ENCODE data around the gene NMBR. TPM values are rescaled to one million over a fixed set of nuclear protein-coding genes. Genes with fewer than 3 reads are reported as not detected.
A peak's percentile ranks its signal among the peaks of the same experiment; 100 is the strongest.
"Not testable (repeated sequence)": the region's sequence is repeated elsewhere in the genome, so short reads cannot be mapped to it uniquely, and the experiment has no call there.

Gene NMBR
- total and polyA plus RNA-seq, 5 donors from 2014 or later = not detected

DNA sequence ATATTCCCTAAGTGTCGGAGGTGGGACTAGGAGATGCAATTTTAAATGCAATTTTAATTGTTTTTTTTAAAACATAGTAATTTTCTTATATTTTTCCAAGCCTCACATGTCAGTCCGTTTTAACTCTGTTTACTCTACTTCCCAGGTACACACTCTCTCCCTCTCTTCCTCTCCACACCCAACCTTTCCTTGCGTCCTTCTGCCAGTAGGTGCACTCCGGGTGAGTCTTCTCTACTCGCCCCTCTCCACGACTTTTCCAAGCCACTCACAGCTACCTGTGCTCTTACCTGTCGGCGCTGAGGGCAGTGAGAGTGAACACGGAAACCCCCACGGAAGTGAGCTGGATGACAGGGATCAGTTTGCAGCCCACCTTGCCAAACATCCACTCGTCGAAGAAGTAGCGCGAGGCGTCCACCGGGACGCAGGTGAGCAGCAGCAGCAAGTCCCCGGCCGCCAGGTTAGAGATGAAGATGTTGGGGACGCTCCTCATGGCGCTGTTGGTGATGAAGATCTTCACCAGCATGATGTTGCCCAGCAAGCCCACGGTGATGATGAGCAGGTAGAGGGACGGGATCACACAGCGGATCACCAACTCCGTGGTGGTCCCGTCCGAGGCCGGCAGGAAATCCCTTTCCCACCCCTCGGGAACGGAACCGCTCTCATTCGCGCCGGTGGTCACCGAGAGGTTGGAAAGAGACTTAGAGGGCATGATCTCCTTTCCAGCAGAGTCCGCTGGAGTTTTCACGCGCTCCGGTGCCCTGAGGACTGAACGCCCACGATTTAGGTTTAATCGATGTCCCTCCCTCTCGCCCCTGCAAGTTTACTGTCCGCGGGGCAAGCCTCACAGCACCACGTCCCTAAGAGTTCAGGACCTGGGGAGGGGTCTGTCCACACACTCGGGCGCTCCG is 58.7 kb downstream of the NMBR start:
- ATAC-seq (ENCODE audit: low read depth in 2 of 2) (no peak), DNase-seq (no peak)
- H3K27ac Mint-ChIP-seq = no peak overlapping the region
- Histone ChIP-seq H3K4me3 (ENCODE audit: low read depth, low read length) (no peak overlapping the region), H3K27ac (ENCODE audit: insufficient read depth, low read length, poor library complexity, severe bottlenecking) (no peak overlapping the region), H3K36me3 (ENCODE audit: control insufficient read depth, insufficient read depth, low read length) (no peaks in the 10 kb centered on the region), H3K9me3 (ENCODE audit: control insufficient read depth in 2 of 2, low read length in 2 of 2) (no peaks in the 10 kb centered on the region), H3K4me1 (ENCODE audit: control insufficient read depth, insufficient read depth, low read length, poor library complexity, severe bottlenecking) (no peaks in the 10 kb centered on the region), H3K27me3 (ENCODE audit: control insufficient read depth, insufficient read depth, low read length) (peaks cover 12% of the 10 kb centered on the region)
- H3K9me3 Mint-ChIP-seq = peaks cover 0 to 3% (median 0%) of the 10 kb centered on the region in 7 donors
- peaks cover 0 to 6% (median 0%) of the 10 kb centered on the region in 4 donors for H3K4me1 Mint-ChIP-seq
- peak overlapping the region in 1 of 4 donors; percentile 35 for H3K4me3 Mint-ChIP-seq
- peaks cover 16% of the 10 kb centered on the region for H3K27me3 Mint-ChIP-seq
- no peaks in the 10 kb centered on the region for H3K36me3 Mint-ChIP-seq

DNA sequence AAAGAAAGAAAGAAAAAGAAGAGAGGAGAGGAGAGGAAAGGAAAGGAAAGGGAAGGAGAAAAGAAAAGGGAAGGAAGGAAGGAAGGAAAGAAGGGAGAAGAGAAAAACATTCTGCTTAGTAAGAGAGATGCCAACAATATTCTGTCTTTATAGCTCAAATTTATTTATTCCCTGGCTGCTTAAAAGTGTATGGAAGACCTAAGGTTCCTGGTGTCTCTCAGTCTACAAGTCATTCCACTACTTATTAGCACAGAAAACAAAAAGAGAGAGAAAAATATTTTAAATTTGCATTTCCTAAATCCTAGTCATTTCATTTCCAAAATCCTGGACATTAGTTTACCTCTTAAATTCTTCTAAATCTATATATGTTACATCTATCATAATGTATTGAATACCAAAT is 67.8 kb downstream of the NMBR start:
- no peak overlapping the region for H3K4me3 ChIP-seq (ENCODE audit: low read depth, low read length)
- no peak overlapping the region for H3K27ac ChIP-seq (ENCODE audit: insufficient read depth, low read length, poor library complexity, severe bottlenecking)
- no peak overlapping the region for H3K27ac Mint-ChIP-seq
- no peaks in the 10 kb centered on the region for H3K4me1 ChIP-seq (ENCODE audit: control insufficient read depth, insufficient read depth, low read length, poor library complexity, severe bottlenecking)
- H3K4me1 Mint-ChIP-seq = peaks cover 0 to 5% (median 2%) of the 10 kb centered on the region in 4 donors
- no peaks in the 10 kb centered on the region for H3K36me3 ChIP-seq (ENCODE audit: control insufficient read depth, insufficient read depth, low read length)
- H3K27me3 ChIP-seq (ENCODE audit: control insufficient read depth, insufficient read depth, low read length) = no peaks in the 10 kb centered on the region
- no peak overlapping the region for H3K4me3 Mint-ChIP-seq
- H3K36me3 Mint-ChIP-seq = no peaks in the 10 kb centered on the region
- ATAC-seq (ENCODE audit: low read depth in 2 of 2) (no peak), DNase-seq (no peak)
- H3K9me3 ChIP-seq (ENCODE audit: control insufficient read depth in 2 of 2, low read length in 2 of 2) = no peaks in the 10 kb centered on the region
- H3K9me3 Mint-ChIP-seq = peaks cover 0 to 3% (median 0%) of the 10 kb centered on the region in 7 donors
- no peaks in the 10 kb centered on the region for H3K27me3 Mint-ChIP-seq

GRCh38 chr6:142075516-142076101 is 71.3 kb downstream of the NMBR start:
- DNase-seq (peak in 1 of 3 donors; percentile 3), ATAC-seq (ENCODE audit: low read depth in 2 of 2) (no peak)
- no peak overlapping the region for H3K4me3 Mint-ChIP-seq
- Histone ChIP-seq H3K27me3 (ENCODE audit: control insufficient read depth, insufficient read depth, low read length) (no peaks in the 10 kb centered on the region), H3K36me3 (ENCODE audit: control insufficient read depth, insufficient read depth, low read length) (no peaks in the 10 kb centered on the region), H3K4me1 (ENCODE audit: control insufficient read depth, insufficient read depth, low read length, poor library complexity, severe bottlenecking) (no peaks in the 10 kb centered on the region), H3K9me3 (ENCODE audit: control insufficient read depth in 2 of 2, low read length in 2 of 2) (no peaks in the 10 kb centered on the region), H3K4me3 (ENCODE audit: low read depth, low read length) (peak overlapping the region; percentile 43), H3K27ac (ENCODE audit: insufficient read depth, low read length, poor library complexity, severe bottlenecking) (no peak overlapping the region)
- H3K27ac Mint-ChIP-seq = peak overlapping the region in 1 of 3 donors; percentile 78
- H3K9me3 Mint-ChIP-seq = peaks cover 0 to 9% (median 4%) of the 10 kb centered on the region in 7 donors
- H3K27me3 Mint-ChIP-seq = peaks cover 11% of the 10 kb centered on the region
- H3K4me1 Mint-ChIP-seq = peaks cover 0 to 5% (median 2%) of the 10 kb centered on the region in 4 donors
- no peaks in the 10 kb centered on the region for H3K36me3 Mint-ChIP-seq

DNA sequence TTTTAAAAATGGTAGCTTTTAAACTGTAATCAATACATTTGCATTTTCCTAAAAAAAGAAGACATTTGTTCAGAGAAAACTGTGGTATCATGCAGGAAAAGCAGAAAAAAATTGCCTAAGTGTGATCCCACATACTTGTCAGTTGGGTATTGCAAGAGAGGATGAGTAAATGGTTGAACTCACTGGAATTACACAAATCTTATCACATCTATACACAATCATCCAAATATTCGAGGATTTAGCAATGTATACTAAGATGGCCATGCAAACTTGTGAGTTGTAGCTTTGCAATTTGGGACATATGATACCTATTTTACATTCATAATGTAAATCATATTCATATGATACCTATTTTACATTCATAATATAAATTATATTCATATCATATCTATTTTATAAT is 72.4 kb downstream of the NMBR start:
- no peak overlapping the region for H3K27ac Mint-ChIP-seq
- no peak overlapping the region for H3K4me3 Mint-ChIP-seq
- peaks cover 0 to 5% (median 2%) of the 10 kb centered on the region in 4 donors for H3K4me1 Mint-ChIP-seq
- Histone ChIP-seq H3K4me3 (ENCODE audit: low read depth, low read length) (no peak overlapping the region), H3K9me3 (ENCODE audit: control insufficient read depth in 2 of 2, low read length in 2 of 2) (no peaks in the 10 kb centered on the region), H3K27ac (ENCODE audit: insufficient read depth, low read length, poor library complexity, severe bottlenecking) (no peak overlapping the region), H3K36me3 (ENCODE audit: control insufficient read depth, insufficient read depth, low read length) (no peaks in the 10 kb centered on the region), H3K4me1 (ENCODE audit: control insufficient read depth, insufficient read depth, low read length, poor library complexity, severe bottlenecking) (no peaks in the 10 kb centered on the region), H3K27me3 (ENCODE audit: control insufficient read depth, insufficient read depth, low read length) (no peaks in the 10 kb centered on the region)
- H3K9me3 Mint-ChIP-seq = peaks cover 0 to 9% (median 4%) of the 10 kb centered on the region in 7 donors
- ATAC-seq (ENCODE audit: low read depth in 2 of 2) (no peak), DNase-seq (no peak)
- no peaks in the 10 kb centered on the region for H3K36me3 Mint-ChIP-seq
- peaks cover 11% of the 10 kb centered on the region for H3K27me3 Mint-ChIP-seq

DNA sequence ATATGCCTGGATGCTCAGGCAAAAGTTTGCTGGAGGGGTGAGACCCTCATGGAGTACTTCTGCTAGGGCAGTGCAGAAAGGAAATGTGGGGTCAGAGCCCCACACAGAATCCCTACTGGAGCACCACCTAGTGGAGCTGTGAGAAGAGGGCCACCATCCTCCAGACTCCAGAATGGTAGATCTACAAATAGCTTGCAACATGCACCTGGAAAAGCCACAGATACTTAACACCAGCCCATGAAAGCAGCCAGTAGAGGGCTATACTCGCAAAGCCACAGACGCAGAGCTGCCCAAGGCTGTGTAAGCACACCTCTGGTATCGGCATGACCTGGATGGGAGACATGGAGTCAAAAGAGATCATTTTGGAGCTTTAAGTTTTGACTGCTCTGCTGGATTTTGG is 74.9 kb downstream of the NMBR start:
- Mint-ChIP-seq H3K4me1 (peaks cover 0 to 5% (median 2%) of the 10 kb centered on the region in 4 donors), H3K27me3 (peaks cover 11% of the 10 kb centered on the region), H3K4me3 (no peak overlapping the region), H3K27ac (no peak overlapping the region), H3K36me3 (no peaks in the 10 kb centered on the region), H3K9me3 (peaks cover 0 to 9% (median 4%) of the 10 kb centered on the region in 7 donors)
- ATAC-seq (ENCODE audit: low read depth in 2 of 2) = no peak
- H3K27me3 ChIP-seq (ENCODE audit: control insufficient read depth, insufficient read depth, low read length) = no peaks in the 10 kb centered on the region
- no peaks in the 10 kb centered on the region for H3K4me1 ChIP-seq (ENCODE audit: control insufficient read depth, insufficient read depth, low read length, poor library complexity, severe bottlenecking)
- no peak overlapping the region for H3K27ac ChIP-seq (ENCODE audit: insufficient read depth, low read length, poor library complexity, severe bottlenecking)
- H3K4me3 ChIP-seq (ENCODE audit: low read depth, low read length) = no peak overlapping the region
- H3K36me3 ChIP-seq (ENCODE audit: control insufficient read depth, insufficient read depth, low read length) = no peaks in the 10 kb centered on the region
- DNase-seq = no peak
- H3K9me3 ChIP-seq (ENCODE audit: control insufficient read depth in 2 of 2, low read length in 2 of 2) = no peaks in the 10 kb centered on the region

DNA sequence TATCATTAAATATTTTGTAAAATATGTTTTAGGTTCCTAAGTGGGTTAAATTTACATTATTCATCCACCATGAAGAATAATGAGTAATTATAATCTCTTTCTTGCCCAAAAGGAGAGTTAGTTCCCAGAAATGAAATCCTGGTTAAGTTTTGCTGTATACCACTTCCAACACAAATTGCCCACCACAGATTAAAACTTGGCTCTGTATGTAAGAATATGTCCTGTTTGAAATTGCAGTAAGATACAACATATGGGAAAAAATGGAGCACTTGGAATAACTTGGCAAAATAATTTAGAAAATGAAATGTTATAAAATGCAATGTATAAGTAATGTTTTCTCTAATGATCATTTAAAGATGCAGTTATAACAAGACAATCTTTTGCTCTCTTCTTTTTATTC is 78.5 kb downstream of the NMBR start:
- Mint-ChIP-seq H3K27me3 (peaks cover 11% of the 10 kb centered on the region), H3K4me3 (no peak overlapping the region)

DNA sequence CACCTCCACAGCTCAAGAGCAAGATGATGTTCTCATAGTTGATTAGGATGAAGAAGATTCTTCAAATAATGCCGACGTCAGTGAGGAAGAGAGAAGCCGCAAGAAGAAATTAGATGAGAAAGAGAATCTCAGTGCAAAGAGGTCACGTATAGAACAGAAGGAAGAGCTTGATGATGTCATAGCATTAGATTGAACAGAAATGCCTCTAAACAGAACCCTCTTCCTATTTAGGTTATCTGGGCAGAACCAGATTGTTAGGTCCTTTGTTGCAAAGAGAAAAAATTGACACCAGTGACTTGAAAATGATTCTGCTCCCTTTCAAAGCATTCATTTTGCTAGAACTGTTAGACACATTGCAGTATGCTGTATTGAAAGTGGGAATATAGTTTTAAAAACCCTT is 84.1 kb downstream of the NMBR start:
- H3K4me1 Mint-ChIP-seq; DNase-seq; H3K27me3 Mint-ChIP-seq; H3K4me3 ChIP-seq (ENCODE audit: low read depth, low read length); H3K27ac ChIP-seq (ENCODE audit: insufficient read depth, low read length, poor library complexity, severe bottlenecking); H3K27ac Mint-ChIP-seq; H3K36me3 ChIP-seq (ENCODE audit: control insufficient read depth, insufficient read depth, low read length); H3K9me3 Mint-ChIP-seq; H3K36me3 Mint-ChIP-seq; H3K27me3 ChIP-seq (ENCODE audit: control insufficient read depth, insufficient read depth, low read length); H3K4me3 Mint-ChIP-seq; H3K9me3 ChIP-seq (ENCODE audit: control insufficient read depth in 2 of 2, low read length in 2 of 2); H3K4me1 ChIP-seq (ENCODE audit: control insufficient read depth, insufficient read depth, low read length, poor library complexity, severe bottlenecking); ATAC-seq (ENCODE audit: low read depth in 2 of 2): not testable (repeated sequence)

More for the DNA sequence above, 78.5 kb downstream of the NMBR start:
- no peak for ATAC-seq (ENCODE audit: low read depth in 2 of 2)
- Mint-ChIP-seq H3K36me3 (no peaks in the 10 kb centered on the region), H3K9me3 (peaks cover 0 to 8% (median 4%) of the 10 kb centered on the region in 7 donors), H3K27ac (no peak overlapping the region), H3K4me1 (no peaks in the 10 kb centered on the region)
- no peak for DNase-seq
- Histone ChIP-seq H3K27me3 (ENCODE audit: control insufficient read depth, insufficient read depth, low read length) (peaks cover 2% of the 10 kb centered on the region), H3K9me3 (ENCODE audit: control insufficient read depth in 2 of 2, low read length in 2 of 2) (no peaks in the 10 kb centered on the region), H3K27ac (ENCODE audit: insufficient read depth, low read length, poor library complexity, severe bottlenecking) (no peak overlapping the region), H3K36me3 (ENCODE audit: control insufficient read depth, insufficient read depth, low read length) (no peaks in the 10 kb centered on the region), H3K4me1 (ENCODE audit: control insufficient read depth, insufficient read depth, low read length, poor library complexity, severe bottlenecking) (no peaks in the 10 kb centered on the region), H3K4me3 (ENCODE audit: low read depth, low read length) (no peak overlapping the region)
